B cell (primary cell): ENCODE data around the gene QRICH1. TPM values are rescaled to one million over a fixed set of nuclear protein-coding genes. Genes with fewer than 3 reads are reported as not detected.

Source experiments
- ATAC-seq: fragments of 200-7000 bp; cut with Tn5 transposase; one replicate; pipeline ENCODE4 v1.10.0; 2021; ENCODE audit warnings: low read depth, mild to moderate bottlenecking, moderate number of reproducible peaks, moderate library complexity
- CTCF ChIA-PET: fragments of 350-600 bp; sonication (Branson Sonifier 250); formaldehyde crosslinking; loops from one replicate; lab custom pipeline; 2021; ENCODE audit warnings: antibody characterized with exemption, inconsistent platforms; lab: Charles Lee
- POLR2A ChIA-PET: fragments of 350-600 bp; sonication (Branson Sonifier 250); formaldehyde crosslinking; loops from one replicate; lab custom pipeline; 2021; ENCODE audit warnings: antibody characterized with exemption; lab: Charles Lee
- DNase-seq: peaks from one replicate; pipeline ENCODE4 v3.0.0; 2013
- H2AFZ ChIP-seq: 2 replicates; pipeline ENCODE4 v1.6.1; 2012; ENCODE audit warnings: mild to moderate bottlenecking, low read depth, low read length; ENCODE audit not compliant: insufficient read depth, poor library complexity, severe bottlenecking
- H3K27ac ChIP-seq, 2 donors: 1 replicate in 1 of 2; 2 replicates in 1 of 2; pipeline ENCODE4 v1.5.1; 2012 to 2013; ENCODE audit warnings: low read length in 2 of 2, mild to moderate bottlenecking in 2 of 2, moderate library complexity in 1 of 2
- H3K27me3 ChIP-seq, 4 experiments: fragments of 200-600 bp in 1 of 4; sonication (generic) in 1 of 4; replicated peaks in 1 of 4; 1 replicate in 2 of 4; 2 replicates in 2 of 4; pipeline versions ENCODE4 v1.6.1 to v1.7.0; 2013 to 2016; ENCODE audit warnings: low read length in 3 of 4, mild to moderate bottlenecking in 2 of 4, mixed read lengths in 1 of 4, moderate library complexity in 1 of 4; ENCODE audit not compliant: insufficient read depth in 4 of 4, control insufficient read depth in 3 of 4; ENCODE audit errors: control extremely low read depth in 1 of 4
- H3K36me3 ChIP-seq, 2 experiments: replicated peaks in 1 of 2; 1 replicate in 1 of 2; 2 replicates in 1 of 2; pipeline versions ENCODE4 v1.6.1 to v1.7.1; 2013; ENCODE audit warnings: low read length in 1 of 2; ENCODE audit not compliant: insufficient read depth in 2 of 2, control insufficient read depth in 1 of 2; ENCODE audit errors: control extremely low read depth in 1 of 2, extremely low read depth in 1 of 2
- H3K4me1 ChIP-seq, 2 donors: fragments of 200-600 bp in 1 of 2; sonication (generic) in 1 of 2; 1 replicate in 1 of 2; 2 replicates in 1 of 2; pipeline versions ENCODE4 v1.5.1 to v1.6.1; 2013 to 2017; ENCODE audit warnings: low read length in 2 of 2; ENCODE audit not compliant: control insufficient read depth in 2 of 2, insufficient read depth in 2 of 2
- H3K4me2 ChIP-seq: replicated peaks from 2 replicates; pipeline ENCODE3; 2012; ENCODE audit warnings: mild to moderate bottlenecking, low read depth, low read length; ENCODE audit not compliant: poor library complexity, severe bottlenecking
- H3K4me3 ChIP-seq, 5 experiments: fragments of 200-600 bp in 1 of 5; sonication (generic) in 1 of 5; 1 replicate in 3 of 5; 2 replicates in 2 of 5; pipeline versions ENCODE4 v1.5.1 to v1.7.0; 2011 to 2016; ENCODE audit warnings: low read length in 4 of 5, mild to moderate bottlenecking in 4 of 5, low read depth in 2 of 5, control low read depth in 1 of 5, moderate library complexity in 1 of 5; ENCODE audit not compliant: insufficient read depth in 1 of 5; ENCODE audit errors: control extremely low read depth in 1 of 5, extremely low read depth in 1 of 5
- H3K79me2 ChIP-seq: fragments of 200-600 bp; sonication (generic); one replicate; pipeline ENCODE4 v1.6.0; 2016; ENCODE audit warnings: low read length; ENCODE audit not compliant: control insufficient read depth, insufficient read depth
- H3K9ac ChIP-seq: fragments of 200-600 bp; sonication (generic); 2 replicates; pipeline ENCODE4 v1.6.1; 2017; ENCODE audit warnings: mild to moderate bottlenecking, low read length, moderate library complexity
- H3K9me3 ChIP-seq, 3 donors: one replicate each; pipeline versions ENCODE4 v1.6.1 to v1.7.1; 2013; ENCODE audit warnings: low read length in 2 of 3; ENCODE audit not compliant: control insufficient read depth in 2 of 3, insufficient read depth in 1 of 3; ENCODE audit errors: control extremely low read depth in 1 of 3
- H4K20me1 ChIP-seq: 2 replicates; pipeline ENCODE4 v1.6.0; 2012; ENCODE audit warnings: mild to moderate bottlenecking, low read length; ENCODE audit not compliant: insufficient read depth, control insufficient read depth, poor library complexity, severe bottlenecking
- H3K27ac Mint-ChIP-seq: one replicate; pipeline ENCODE4 v1.8.0; 2021; ENCODE audit warnings: mixed read lengths
- H3K27me3 Mint-ChIP-seq: one replicate; pipeline ENCODE4 v1.8.0; 2021; ENCODE audit warnings: mixed read lengths
- H3K4me1 Mint-ChIP-seq: one replicate; pipeline ENCODE4 v1.8.0; 2021; ENCODE audit warnings: mixed read lengths
- H3K4me3 Mint-ChIP-seq: one replicate; pipeline ENCODE4 v1.8.0; 2021; ENCODE audit warnings: mixed read lengths
- H3K9me3 Mint-ChIP-seq: one replicate; pipeline ENCODE4 v1.8.0; 2022; ENCODE audit warnings: mixed read lengths; ENCODE audit not compliant: insufficient read depth
- CTCF ChIP-seq: fragments of 200-600 bp; IDR thresholded peaks from one replicate; pipeline ENCODE4 v1.8.0; 2022; ENCODE audit warnings: antibody characterized with exemption, mild to moderate bottlenecking
- EZH2 ChIP-seq: IDR thresholded peaks from 2 replicates; pipeline ENCODE4 v1.6.1; 2012; ENCODE audit warnings: borderline replicate concordance, low read depth, mild to moderate bottlenecking, moderate library complexity, low read length; ENCODE audit not compliant: insufficient read depth, poor library complexity, severe bottlenecking
- WGBS: methylation state at CpG from one replicate; pipeline ENCODE4 v1.1.5; 2013; ENCODE audit warnings: missing lambda C conversion rate; ENCODE audit not compliant: insufficient coverage; 5-methylcytosine and 5-hydroxymethylcytosine counted together
- intact Hi-C: fragments of 100-400 bp; cut with micrococcal nuclease; formaldehyde crosslinking; loops from one replicate; pipeline ENCODE4 v1.10.0; 2022
- polyA plus RNA-seq: library from polyadenylated mRNA; depleted of rRNA; stranded (reverse); fragments of >200 nt; gene quantifications from 2 replicates; pipeline ENCODE4 v1.2.3, GENCODE V29; 2012
- total RNA-seq, 2 donors: library from RNA; stranded (reverse); fragments of 120-200 nt in 1 of 2; gene quantifications; 1 replicate in 1 of 2; 2 replicates in 1 of 2; pipeline versions ENCODE4 v1.2.3 to v1.2.4, GENCODE V29; 2013 to 2022

QRICH1 gene
- total and polyA plus RNA-seq, 2 donors (not counting 1 experiment from before 2014, with no cell fraction given) = 179 to 187 TPM

DNA sequence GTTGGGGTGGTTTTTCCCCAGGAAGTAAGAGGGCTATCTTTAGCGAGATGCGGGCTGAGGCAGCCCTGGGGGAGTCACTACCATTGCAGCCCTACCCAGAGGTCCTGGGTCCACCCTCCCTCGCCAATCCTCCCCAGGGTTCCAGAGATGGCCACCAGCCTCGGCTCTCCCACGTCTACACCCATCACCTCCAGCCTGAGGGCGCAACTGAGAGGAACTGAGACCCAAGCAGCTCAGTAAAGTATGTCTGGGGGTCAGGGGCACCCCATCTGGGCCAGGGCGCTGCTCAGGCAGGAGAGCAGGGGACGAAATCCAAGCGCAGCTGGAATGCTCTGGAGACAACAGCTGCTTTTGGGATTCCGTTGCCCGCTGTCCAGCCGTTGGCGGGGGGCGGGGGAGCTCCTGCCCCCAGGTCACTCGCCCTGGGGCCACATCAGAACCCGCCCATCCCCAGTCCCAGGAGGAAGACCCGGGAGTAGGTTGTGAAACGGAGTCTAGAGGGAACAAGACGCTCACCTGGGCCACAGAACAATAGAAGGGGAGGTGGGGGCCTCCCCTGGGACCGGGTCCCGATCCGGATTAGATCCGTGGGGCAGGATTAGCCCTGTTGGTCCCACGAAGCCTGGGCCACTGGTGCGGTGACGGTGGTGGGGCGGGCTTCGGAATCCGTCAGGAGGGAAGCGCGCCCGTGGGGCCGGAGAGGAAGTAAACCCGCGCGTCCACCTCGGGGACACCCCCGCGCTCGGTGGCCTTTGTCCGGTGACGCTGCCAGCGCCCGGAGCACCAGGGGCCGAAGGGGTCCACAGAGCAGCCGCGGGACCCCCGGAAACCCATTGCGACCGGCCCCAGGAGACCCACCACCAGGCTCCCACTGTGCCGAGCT is 73.3 kb downstream of the QRICH1 start:
- Histone ChIP-seq H3K27ac (peak overlapping the region; percentile 96 to 98), H2AFZ (peak overlapping the region; percentile 89), H3K9me3 (no peaks in the 10 kb centered on the region), H3K4me2 (peak overlapping the region; percentile 98), H3K4me1 (peaks cover 34 to 53% of the 10 kb centered on the region in 2 donors), H3K36me3 (peaks cover 1 to 33% of the 10 kb centered on the region in 2 experiments), H3K4me3 (peak overlapping the region; percentile 66 to 92 (median 89)), H3K79me2 (peaks cover 44% of the 10 kb centered on the region), H3K27me3 (no peaks in the 10 kb centered on the region), H4K20me1 (peaks cover 10% of the 10 kb centered on the region), H3K9ac (peak overlapping the region; percentile 98)
- under 1% methylated on average over 47 of the region's 51 CpGs for WGBS
- no peak for TF ChIP-seq CTCF
- no peak for TF ChIP-seq EZH2
- H3K4me1 Mint-ChIP-seq = peaks cover 58% of the 10 kb centered on the region
- H3K27me3 Mint-ChIP-seq = no peaks in the 10 kb centered on the region
- ChIA-PET POLR2A (interaction anchor here (0.6 to 6.4 kb wide), 11 partner anchors 8 to 1345 kb away, joined by 3 to 116 read pairs (median 8); partner anchors contain the start of genes ARIH2, IMPDH2, QRICH1 and USP19), CTCF (interaction anchor here (0.5 to 3.7 kb wide), 11 partner anchors 9 to 214 kb away, joined by 3 to 52 read pairs (median 4); partner anchors contain the start of genes ARIH2, IMPDH2, P4HTM and WDR6)
- peak overlapping the region; percentile 96 for H3K4me3 Mint-ChIP-seq
- DNase-seq (peak; percentile 60), ATAC-seq (peak; percentile 2)
- peak overlapping the region; percentile 97 for H3K27ac Mint-ChIP-seq
- intact Hi-C loops = loop anchor here (1.0 to 10.0 kb wide), 8 partner anchors 9 to 463 kb away; partner anchors contain the start of genes ARIH2, DAG1, IMPDH2 and IP6K2
- H3K9me3 Mint-ChIP-seq = no peaks in the 10 kb centered on the region
